SK-N-SH treated with all-trans-retinoic acid at 6 μM for 48 hours (cell line): ENCODE data around the gene ATG13.

Experiments used
- ARNTL ChIP-seq: fragments of 450-650 bp; formaldehyde crosslinking; IDR thresholded peaks from 2 replicates; pipeline ENCODE4 v1.5.0; 2020; ENCODE audit warnings: low read depth, mild to moderate bottlenecking, moderate library complexity, borderline replicate concordance
- BACH2 ChIP-seq: fragments of 250-450 bp; sonication (Bioruptor Pico); IDR thresholded peaks from 2 replicates; pipeline ENCODE4 v1.9.0; 2021; ENCODE audit warnings: mild to moderate bottlenecking, borderline replicate concordance
- ESRRG ChIP-seq: fragments of 250-450 bp; sonication (Bioruptor Pico); IDR thresholded peaks from 2 replicates; pipeline ENCODE4 v1.6.1; 2021; ENCODE audit warnings: mild to moderate bottlenecking
- GLIS3 ChIP-seq: fragments of 250-450 bp; sonication (Bioruptor Pico); IDR thresholded peaks from 2 replicates; pipeline ENCODE4 v1.5.0; 2020; ENCODE audit warnings: mild to moderate bottlenecking, moderate library complexity
- PPARA ChIP-seq: fragments of 250-450 bp; sonication (Bioruptor Pico); IDR thresholded peaks from 2 replicates; pipeline ENCODE4 v1.5.0; 2020; ENCODE audit warnings: mild to moderate bottlenecking, borderline replicate concordance
- RARB ChIP-seq: fragments of 250-450 bp; sonication (Bioruptor Pico); IDR thresholded peaks from 2 replicates; pipeline ENCODE4 v1.8.0; 2021; ENCODE audit warnings: mild to moderate bottlenecking, moderate library complexity
- TOX ChIP-seq: fragments of 250-450 bp; sonication (Bioruptor Pico); IDR thresholded peaks from 2 replicates; pipeline ENCODE4 v1.8.0; 2021; ENCODE audit warnings: mild to moderate bottlenecking, moderate library complexity, borderline replicate concordance
- ZFP3 ChIP-seq: fragments of 250-450 bp; sonication (Bioruptor Pico); IDR thresholded peaks from 2 replicates; pipeline ENCODE4 v1.5.0; 2020; ENCODE audit warnings: mild to moderate bottlenecking, moderate library complexity
- ZFP30 ChIP-seq: fragments of 450-650 bp; formaldehyde crosslinking; IDR thresholded peaks from 2 replicates; pipeline ENCODE4 v1.5.0; 2022; ENCODE audit warnings: mild to moderate bottlenecking, moderate library complexity
- ZNF565 ChIP-seq: fragments of 450-650 bp; formaldehyde crosslinking; conservative IDR thresholded peaks from 2 replicates; pipeline ENCODE4 v1.5.0; 2020; ENCODE audit warnings: low read depth, mild to moderate bottlenecking, moderate library complexity
- ZNF8 ChIP-seq: fragments of 450-650 bp; formaldehyde crosslinking; IDR thresholded peaks from 2 replicates; pipeline ENCODE4 v1.5.0; 2020; ENCODE audit warnings: mild to moderate bottlenecking, moderate library complexity
- TF ChIP-seq, protein P1 (sequence below): fragments of 250-450 bp; sonication (Bioruptor Pico); IDR thresholded peaks from 2 replicates; pipeline ENCODE4 v1.8.0; 2020; ENCODE audit warnings: mild to moderate bottlenecking, moderate library complexity, borderline replicate concordance
- TF ChIP-seq, protein P2 (sequence below): fragments of 250-450 bp; sonication (Bioruptor Pico); IDR thresholded peaks from 2 replicates; pipeline ENCODE4 v1.5.1; 2020; ENCODE audit warnings: low read depth, mild to moderate bottlenecking, moderate library complexity
- TF ChIP-seq, protein P3 (sequence below): fragments of 250-450 bp; sonication (Bioruptor Pico); IDR thresholded peaks from 2 replicates; pipeline ENCODE4 v1.8.0; 2021; ENCODE audit warnings: low read depth, mild to moderate bottlenecking, moderate library complexity, borderline replicate concordance

DNA sequence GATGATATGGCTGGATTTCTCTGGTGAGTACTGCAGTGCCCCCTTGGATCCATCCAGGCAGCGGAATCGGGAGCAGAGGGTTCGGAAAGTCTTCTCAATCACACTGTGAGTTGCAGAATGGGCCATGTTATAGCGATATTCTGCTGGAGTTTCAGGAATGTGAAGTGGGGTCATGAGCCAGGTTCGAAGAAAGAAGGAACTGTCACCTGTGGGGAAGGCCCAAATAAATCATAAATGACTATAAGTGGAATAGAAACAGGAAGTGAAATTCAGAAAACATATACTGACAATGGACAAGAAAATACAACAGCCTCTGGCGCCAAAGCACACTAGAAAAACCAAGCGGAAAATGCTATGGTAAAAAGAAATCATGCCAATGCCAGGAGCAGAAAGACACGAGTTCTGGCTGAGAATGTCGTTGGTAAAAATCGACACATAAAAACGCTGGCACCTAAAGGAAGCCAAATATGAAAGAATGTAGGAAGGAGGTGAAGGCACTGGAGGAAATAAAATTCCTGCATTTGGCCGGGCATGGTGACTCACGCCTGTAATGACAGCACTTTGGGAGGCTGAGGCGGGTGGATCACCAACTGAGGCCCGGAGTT, 13.5 kb upstream of the ATG13 start:
- no peak for TF ChIP-seq ARNTL
- TF ChIP-seq, protein P1, sequence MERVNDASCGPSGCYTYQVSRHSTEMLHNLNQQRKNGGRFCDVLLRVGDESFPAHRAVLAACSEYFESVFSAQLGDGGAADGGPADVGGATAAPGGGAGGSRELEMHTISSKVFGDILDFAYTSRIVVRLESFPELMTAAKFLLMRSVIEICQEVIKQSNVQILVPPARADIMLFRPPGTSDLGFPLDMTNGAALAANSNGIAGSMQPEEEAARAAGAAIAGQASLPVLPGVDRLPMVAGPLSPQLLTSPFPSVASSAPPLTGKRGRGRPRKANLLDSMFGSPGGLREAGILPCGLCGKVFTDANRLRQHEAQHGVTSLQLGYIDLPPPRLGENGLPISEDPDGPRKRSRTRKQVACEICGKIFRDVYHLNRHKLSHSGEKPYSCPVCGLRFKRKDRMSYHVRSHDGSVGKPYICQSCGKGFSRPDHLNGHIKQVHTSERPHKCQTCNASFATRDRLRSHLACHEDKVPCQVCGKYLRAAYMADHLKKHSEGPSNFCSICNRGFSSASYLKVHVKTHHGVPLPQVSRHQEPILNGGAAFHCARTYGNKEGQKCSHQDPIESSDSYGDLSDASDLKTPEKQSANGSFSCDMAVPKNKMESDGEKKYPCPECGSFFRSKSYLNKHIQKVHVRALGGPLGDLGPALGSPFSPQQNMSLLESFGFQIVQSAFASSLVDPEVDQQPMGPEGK (CRISPR knock-in tag), result no peak
- TF ChIP-seq, protein P2, sequence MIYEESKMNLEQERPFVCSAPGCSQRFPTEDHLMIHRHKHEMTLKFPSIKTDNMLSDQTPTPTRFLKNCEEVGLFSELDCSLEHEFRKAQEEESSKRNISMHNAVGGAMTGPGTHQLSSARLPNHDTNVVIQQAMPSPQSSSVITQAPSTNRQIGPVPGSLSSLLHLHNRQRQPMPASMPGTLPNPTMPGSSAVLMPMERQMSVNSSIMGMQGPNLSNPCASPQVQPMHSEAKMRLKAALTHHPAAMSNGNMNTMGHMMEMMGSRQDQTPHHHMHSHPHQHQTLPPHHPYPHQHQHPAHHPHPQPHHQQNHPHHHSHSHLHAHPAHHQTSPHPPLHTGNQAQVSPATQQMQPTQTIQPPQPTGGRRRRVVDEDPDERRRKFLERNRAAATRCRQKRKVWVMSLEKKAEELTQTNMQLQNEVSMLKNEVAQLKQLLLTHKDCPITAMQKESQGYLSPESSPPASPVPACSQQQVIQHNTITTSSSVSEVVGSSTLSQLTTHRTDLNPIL, result no peak
- TF ChIP-seq, protein P3, sequence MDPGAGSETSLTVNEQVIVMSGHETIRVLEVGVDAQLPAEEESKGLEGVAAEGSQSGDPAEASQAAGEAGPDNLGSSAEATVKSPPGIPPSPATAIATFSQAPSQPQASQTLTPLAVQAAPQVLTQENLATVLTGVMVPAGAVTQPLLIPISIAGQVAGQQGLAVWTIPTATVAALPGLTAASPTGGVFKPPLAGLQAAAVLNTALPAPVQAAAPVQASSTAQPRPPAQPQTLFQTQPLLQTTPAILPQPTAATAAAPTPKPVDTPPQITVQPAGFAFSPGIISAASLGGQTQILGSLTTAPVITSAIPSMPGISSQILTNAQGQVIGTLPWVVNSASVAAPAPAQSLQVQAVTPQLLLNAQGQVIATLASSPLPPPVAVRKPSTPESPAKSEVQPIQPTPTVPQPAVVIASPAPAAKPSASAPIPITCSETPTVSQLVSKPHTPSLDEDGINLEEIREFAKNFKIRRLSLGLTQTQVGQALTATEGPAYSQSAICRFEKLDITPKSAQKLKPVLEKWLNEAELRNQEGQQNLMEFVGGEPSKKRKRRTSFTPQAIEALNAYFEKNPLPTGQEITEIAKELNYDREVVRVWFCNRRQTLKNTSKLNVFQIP, result no peak
- no peak for TF ChIP-seq ZNF565
- no peak for TF ChIP-seq ZFP30 (CRISPR knock-in tag)
- TF ChIP-seq GLIS3, result no peak
- no peak for TF ChIP-seq PPARA (CRISPR knock-in tag)
- no peak for TF ChIP-seq BACH2 (CRISPR knock-in tag)
- no peak for TF ChIP-seq TOX
- TF ChIP-seq ZNF8, result no peak
- no peak for TF ChIP-seq ESRRG
- TF ChIP-seq ZFP3 (CRISPR knock-in tag), result no peak
- TF ChIP-seq RARB (CRISPR knock-in tag), result no peak
